Neural progenitor cell (in vitro differentiated cells): ENCODE data around the gene SLBP. TPM values are rescaled to one million over a fixed set of nuclear protein-coding genes. Genes with fewer than 3 reads are reported as not detected.

Experiments
- DNase-seq: peaks from one replicate; pipeline ENCODE4 v3.0.0-alpha.2; 2016; ENCODE audit warnings: low spot score
- H2AFZ ChIP-seq: fragments of 200-600 bp; sonication (generic); replicated peaks from 2 replicates; pipeline ENCODE4 v1.6.1; 2016; ENCODE audit warnings: antibody characterized with exemption
- H3F3A ChIP-seq: fragments of 200-600 bp; sonication (generic); 2 replicates; pipeline ENCODE4 v1.6.1; 2016; ENCODE audit warnings: antibody characterized with exemption, low read depth
- H3K27ac ChIP-seq: fragments of 200-600 bp; sonication (generic); 2 replicates; pipeline ENCODE4 v1.5.1; 2016; ENCODE audit warnings: mild to moderate bottlenecking
- H3K27me3 ChIP-seq: fragments of 200-600 bp; sonication (generic); 2 replicates; pipeline ENCODE4 v1.6.1; 2016; ENCODE audit warnings: mild to moderate bottlenecking, moderate library complexity
- H3K36me3 ChIP-seq: fragments of 200-600 bp; sonication (generic); 2 replicates; pipeline ENCODE4 v1.5.1; 2016
- H3K4me1 ChIP-seq: fragments of 200-600 bp; sonication (generic); 2 replicates; pipeline ENCODE4 v1.6.1; 2016; ENCODE audit warnings: mixed run types
- H3K4me2 ChIP-seq: fragments of 200-600 bp; sonication (generic); 2 replicates; pipeline ENCODE4 v1.6.1; 2016
- H3K4me3 ChIP-seq: fragments of 200-600 bp; sonication (generic); 2 replicates; pipeline ENCODE4 v1.5.1; 2016
- H3K79me2 ChIP-seq: fragments of 200-600 bp; sonication (generic); 2 replicates; pipeline ENCODE4 v1.6.1; 2016; ENCODE audit warnings: low read depth
- H3K9ac ChIP-seq: fragments of 200-600 bp; sonication (generic); 2 replicates; pipeline ENCODE4 v1.6.1; 2016
- H3K9me3 ChIP-seq: fragments of 200-600 bp; sonication (generic); 2 replicates; pipeline ENCODE4 v1.5.1; 2016; ENCODE audit warnings: low read depth
- H4K20me1 ChIP-seq: fragments of 200-600 bp; sonication (generic); 2 replicates; pipeline ENCODE4 v1.6.1; 2016; ENCODE audit warnings: low read depth
- H3K27ac Mint-ChIP-seq: 3 replicates; pipeline ENCODE4 v1.8.0; 2021; ENCODE audit warnings: mixed read lengths
- H3K27me3 Mint-ChIP-seq: 2 replicates; pipeline ENCODE4 v1.8.0; 2022; ENCODE audit warnings: low read depth, mild to moderate bottlenecking, inconsistent platforms, moderate library complexity, mixed read lengths; ENCODE audit not compliant: insufficient read depth
- H3K36me3 Mint-ChIP-seq: 3 replicates; pipeline ENCODE4 v1.8.0; 2021; ENCODE audit warnings: mixed read lengths
- H3K4me1 Mint-ChIP-seq: 3 replicates; pipeline ENCODE4 v1.8.0; 2021; ENCODE audit warnings: mixed read lengths
- H3K4me3 Mint-ChIP-seq: 3 replicates; pipeline ENCODE4 v1.8.0; 2021; ENCODE audit warnings: mild to moderate bottlenecking, moderate library complexity, mixed read lengths
- H3K9me3 Mint-ChIP-seq: 3 replicates; pipeline ENCODE4 v1.8.0; 2020; ENCODE audit warnings: mixed read lengths
- EZH2 ChIP-seq: fragments of 200-600 bp; sonication (generic); IDR thresholded peaks from 2 replicates; pipeline ENCODE4 v1.6.1; 2017; ENCODE audit warnings: antibody characterized with exemption, mild to moderate bottlenecking, moderate library complexity
- EZH2phosphoT487 ChIP-seq: fragments of 200-600 bp; sonication (generic); IDR thresholded peaks from 2 replicates; pipeline ENCODE4 v1.6.1; 2017; ENCODE audit warnings: antibody characterized with exemption
- total RNA-seq: library from RNA; depleted of rRNA; stranded (reverse); fragments of >200 nt; gene quantifications from 2 replicates; pipeline ENCODE4 v1.2.3, GENCODE V29; 2015; ENCODE audit warnings: low replicate concordance
- TF ChIP-seq, protein P1 (sequence below): fragments of 200-600 bp; sonication (generic); IDR thresholded peaks from 2 replicates; pipeline ENCODE4 v1.5.1; 2017; ENCODE audit warnings: antibody characterized with exemption, mild to moderate bottlenecking

SLBP gene
- total RNA-seq, 1 donor from 2014 or later, result 119 TPM

DNA sequence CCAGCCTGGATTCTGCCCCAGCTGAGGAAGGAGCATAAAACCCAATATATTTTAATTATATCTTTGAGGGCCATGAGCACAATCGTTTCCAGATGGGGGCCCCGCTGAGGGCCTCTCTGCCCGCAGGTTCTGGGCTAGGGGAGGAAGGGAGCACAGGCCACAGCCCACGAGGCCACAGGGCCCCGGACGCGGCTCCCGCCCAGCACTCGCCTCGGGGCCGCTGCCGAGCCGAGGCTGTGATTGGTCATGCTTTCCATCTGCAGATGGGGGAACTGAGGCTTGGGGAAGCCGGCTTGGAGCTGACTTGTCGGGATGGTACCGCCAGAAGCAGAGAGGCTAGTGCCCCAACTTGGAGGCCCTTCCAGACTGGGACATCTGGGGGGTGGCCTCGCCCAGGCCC, 43.2 kb upstream of the SLBP start:
- H3K36me3 ChIP-seq, result no peaks in the 10 kb centered on the region
- TF ChIP-seq EZH2phosphoT487, result no peak
- TF ChIP-seq EZH2, result no peak
- TF ChIP-seq, protein P1, sequence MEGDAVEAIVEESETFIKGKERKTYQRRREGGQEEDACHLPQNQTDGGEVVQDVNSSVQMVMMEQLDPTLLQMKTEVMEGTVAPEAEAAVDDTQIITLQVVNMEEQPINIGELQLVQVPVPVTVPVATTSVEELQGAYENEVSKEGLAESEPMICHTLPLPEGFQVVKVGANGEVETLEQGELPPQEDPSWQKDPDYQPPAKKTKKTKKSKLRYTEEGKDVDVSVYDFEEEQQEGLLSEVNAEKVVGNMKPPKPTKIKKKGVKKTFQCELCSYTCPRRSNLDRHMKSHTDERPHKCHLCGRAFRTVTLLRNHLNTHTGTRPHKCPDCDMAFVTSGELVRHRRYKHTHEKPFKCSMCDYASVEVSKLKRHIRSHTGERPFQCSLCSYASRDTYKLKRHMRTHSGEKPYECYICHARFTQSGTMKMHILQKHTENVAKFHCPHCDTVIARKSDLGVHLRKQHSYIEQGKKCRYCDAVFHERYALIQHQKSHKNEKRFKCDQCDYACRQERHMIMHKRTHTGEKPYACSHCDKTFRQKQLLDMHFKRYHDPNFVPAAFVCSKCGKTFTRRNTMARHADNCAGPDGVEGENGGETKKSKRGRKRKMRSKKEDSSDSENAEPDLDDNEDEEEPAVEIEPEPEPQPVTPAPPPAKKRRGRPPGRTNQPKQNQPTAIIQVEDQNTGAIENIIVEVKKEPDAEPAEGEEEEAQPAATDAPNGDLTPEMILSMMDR, result no peak

DNA sequence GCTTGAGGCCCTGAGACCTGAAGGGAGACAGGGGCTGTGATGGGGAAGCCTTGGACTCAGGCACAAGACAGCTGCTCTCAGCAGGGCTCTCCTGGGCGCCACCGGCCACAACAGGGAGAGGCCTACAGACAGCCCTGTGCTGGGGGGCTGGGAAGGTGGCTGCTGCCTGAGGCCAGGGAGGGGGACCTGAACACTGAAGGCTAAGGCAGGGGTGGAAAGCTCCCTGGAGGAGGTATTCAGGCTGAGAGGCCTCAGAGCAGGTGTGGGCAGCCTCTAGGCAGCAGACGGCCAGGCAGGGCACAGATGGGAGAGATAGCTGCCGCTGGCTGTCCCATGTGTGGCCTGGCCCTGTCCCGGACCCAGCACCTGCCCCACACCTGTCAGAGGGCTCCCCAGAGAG, 42.2 kb upstream of the SLBP start:
- H3K9me3 Mint-ChIP-seq, result no peaks in the 10 kb centered on the region
- TF ChIP-seq, protein P1, result no peak
- TF ChIP-seq EZH2, result no peak
- no peak for TF ChIP-seq EZH2phosphoT487
- H2AFZ ChIP-seq, result no peak overlapping the region

More for the DNA sequence above, 43.2 kb upstream of the SLBP start:
- no peak for DNase-seq
- Mint-ChIP-seq H3K4me3 (no peak overlapping the region), H3K4me1 (peaks cover 11% of the 10 kb centered on the region), H3K27me3 (no peaks in the 10 kb centered on the region), H3K36me3 (no peaks in the 10 kb centered on the region), H3K9me3 (no peaks in the 10 kb centered on the region), H3K27ac (no peak overlapping the region)
- no peak overlapping the region for H2AFZ ChIP-seq
- H3K4me3 ChIP-seq, result no peak overlapping the region
- H3K4me2 ChIP-seq, result no peak overlapping the region
- no peaks in the 10 kb centered on the region for H3K27me3 ChIP-seq
- no peaks in the 10 kb centered on the region for H3K79me2 ChIP-seq
- no peaks in the 10 kb centered on the region for H4K20me1 ChIP-seq
- H3K27ac ChIP-seq, result no peak overlapping the region
- H3K9ac ChIP-seq, result no peak overlapping the region
- H3K9me3 ChIP-seq, result no peaks in the 10 kb centered on the region
- peaks cover 12% of the 10 kb centered on the region for H3K4me1 ChIP-seq
- H3F3A ChIP-seq, result peaks cover 12% of the 10 kb centered on the region

DNA sequence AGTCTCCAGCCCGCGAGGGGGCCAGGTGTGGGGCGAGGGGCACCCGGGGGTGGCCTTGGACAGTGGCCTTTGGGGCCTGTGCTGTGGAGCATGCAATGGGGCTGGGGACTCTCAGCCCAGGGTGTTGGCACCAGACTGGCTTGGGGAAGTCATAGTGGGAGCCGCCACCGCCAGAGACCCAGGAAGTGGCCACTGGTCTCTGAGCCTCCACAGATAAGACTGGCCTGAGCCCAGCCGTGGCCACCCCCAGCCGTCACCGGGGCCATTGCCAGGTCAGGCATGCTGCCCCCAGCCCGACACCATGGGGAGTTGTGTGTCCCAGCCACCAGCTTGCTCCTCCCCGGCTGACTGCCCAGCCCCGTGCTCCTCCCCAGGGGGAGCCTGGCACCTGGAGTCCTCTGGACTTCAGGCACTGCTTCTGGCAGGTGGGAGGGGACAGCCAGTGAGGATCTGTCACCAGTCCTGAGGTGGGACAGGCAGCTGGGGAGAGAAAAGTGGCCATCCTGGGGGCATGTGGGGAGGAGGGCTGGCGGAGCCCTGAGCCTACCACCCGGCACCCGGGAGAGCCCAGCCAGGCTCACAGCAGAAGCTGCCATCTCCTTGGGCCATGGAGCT, 41.7 kb upstream of the SLBP start:
- H3K79me2 ChIP-seq, result no peaks in the 10 kb centered on the region
- Mint-ChIP-seq H3K27me3 (no peaks in the 10 kb centered on the region), H3K36me3 (no peaks in the 10 kb centered on the region), H3K9me3 (no peaks in the 10 kb centered on the region), H3K4me3 (no peak overlapping the region), H3K4me1 (peaks cover 3% of the 10 kb centered on the region), H3K27ac (no peak overlapping the region)
- H2AFZ ChIP-seq, result no peak overlapping the region
- no peak overlapping the region for H3K4me2 ChIP-seq
- no peaks in the 10 kb centered on the region for H4K20me1 ChIP-seq
- H3K9me3 ChIP-seq, result no peaks in the 10 kb centered on the region
- no peaks in the 10 kb centered on the region for H3K36me3 ChIP-seq
- H3K27me3 ChIP-seq, result no peaks in the 10 kb centered on the region
- no peak for DNase-seq
- no peak overlapping the region for H3K4me3 ChIP-seq
- H3K4me1 ChIP-seq, result no peaks in the 10 kb centered on the region
- TF ChIP-seq EZH2 (no peak), EZH2phosphoT487 (no peak)
- TF ChIP-seq, protein P1, result no peak
- no peak overlapping the region for H3K27ac ChIP-seq
- peaks cover 5% of the 10 kb centered on the region for H3F3A ChIP-seq
- no peak overlapping the region for H3K9ac ChIP-seq

More for the DNA sequence above, 42.2 kb upstream of the SLBP start:
- no peak for DNase-seq
- no peaks in the 10 kb centered on the region for H3K79me2 ChIP-seq
- H3K27ac ChIP-seq, result no peak overlapping the region
- H3K4me1 Mint-ChIP-seq, result peaks cover 4% of the 10 kb centered on the region
- no peaks in the 10 kb centered on the region for H4K20me1 ChIP-seq
- H3F3A ChIP-seq, result peaks cover 6% of the 10 kb centered on the region
- no peaks in the 10 kb centered on the region for H3K27me3 ChIP-seq
- no peaks in the 10 kb centered on the region for H3K36me3 ChIP-seq
- no peaks in the 10 kb centered on the region for H3K27me3 Mint-ChIP-seq
- H3K27ac Mint-ChIP-seq, result peak overlapping the region; percentile 63
- no peak overlapping the region for H3K9ac ChIP-seq
- H3K4me1 ChIP-seq, result peaks cover 3% of the 10 kb centered on the region
- H3K4me2 ChIP-seq, result no peak overlapping the region
- H3K9me3 ChIP-seq, result no peaks in the 10 kb centered on the region
- no peak overlapping the region for H3K4me3 Mint-ChIP-seq
- H3K36me3 Mint-ChIP-seq, result no peaks in the 10 kb centered on the region
- no peak overlapping the region for H3K4me3 ChIP-seq
